ENCODE data around the gene NRP2.

NRP2 gene

GRCh38 chr2:205733082-205733481 lies 50.8 kb downstream of the NRP2 start:
- Histone ChIP-seq H3K27ac (peak overlapping the region in 1 of 2 donors; percentile 43), H3K4me3 (no peak overlapping the region)
- no peak for TF ChIP-seq CTCF (IDR thresholded peaks at IDR 0.05)
- no peak for DNase-seq (ENCODE audit: low spot score)

- DNase-seq (ENCODE audit: low spot score), result no peak
- H3K27ac ChIP-seq, result peak overlapping the region in 1 of 2 donors; percentile 43
Observed at GRCh38 chr2:205733648-205734047, 51.3 kb downstream of the NRP2 start.

GRCh38 chr2:205734436-205735037 lies 52.2 kb downstream of the NRP2 start:
- TF ChIP-seq CTCF (IDR thresholded peaks at IDR 0.05), result no peak
- no peak for DNase-seq (ENCODE audit: low spot score)
- no peak overlapping the region for H3K4me3 ChIP-seq
- H3K27ac ChIP-seq, result peak overlapping the region in 1 of 2 donors; percentile 59

More at GRCh38 chr2:205733648-205734047, 51.3 kb downstream of the NRP2 start:
- no peak for TF ChIP-seq CTCF (IDR thresholded peaks at IDR 0.05)
- H3K4me3 ChIP-seq, result no peak overlapping the region

- H3K27ac ChIP-seq, result no peak overlapping the region
- H3K4me3 ChIP-seq, result no peak overlapping the region
- TF ChIP-seq CTCF (IDR thresholded peaks at IDR 0.05), result no peak
- DNase-seq (ENCODE audit: low spot score), result no peak
Observed at GRCh38 chr2:205738117-205738968, 56.0 kb downstream of the NRP2 start.

GRCh38 chr2:205739620-205740019 lies 57.3 kb downstream of the NRP2 start:
- H3K27ac ChIP-seq, result no peak overlapping the region
- DNase-seq (ENCODE audit: low spot score), result no peak
- H3K4me3 ChIP-seq, result no peak overlapping the region
- TF ChIP-seq CTCF (IDR thresholded peaks at IDR 0.05), result no peak

- no peak for DNase-seq (ENCODE audit: low spot score)
- Histone ChIP-seq H3K4me3 (no peak overlapping the region), H3K27ac (no peak overlapping the region)
- no peak for TF ChIP-seq CTCF (IDR thresholded peaks at IDR 0.05)
Observed at GRCh38 chr2:205740381-205740780, 58.1 kb downstream of the NRP2 start.
